ENCODE results near the gene CILP. TPM values are rescaled to one million over a fixed set of nuclear protein-coding genes. Genes with fewer than 3 reads are reported as not detected.

Gene CILP
- total RNA-seq, 1 experiment from 2014 or later, result not detected

Other genes starting within 250 kb of the CILP start
- 69.9 to 84.0 TPM (median 79.9 TPM) in 3 replicates for gene SPG21, start 221.6 kb downstream of the CILP start, total RNA-seq (2021)
- 22.3 to 28.8 TPM (median 26.7 TPM) in 3 replicates for gene MTFMT, start 181.8 kb downstream of the CILP start, total RNA-seq (2021)
- not detected in 3 replicates for gene SLC51B, start 166.1 kb downstream of the CILP start, total RNA-seq (2021)
- 5.6 to 6.8 TPM (median 6.5 TPM) in 3 replicates for gene RASL12, start 143.5 kb downstream of the CILP start, total RNA-seq (2021)
- 0.05 TPM in 1 of 3 replicates, not detected in the others for gene KBTBD13, start 134.7 kb downstream of the CILP start, total RNA-seq (2021)
- gene UBAP1L, start 96.3 kb downstream of the CILP start, total RNA-seq (2021), result 2.0 to 2.9 TPM (median 2.2 TPM) in 3 replicates
- 23.5 to 25.4 TPM (median 25.4 TPM) in 3 replicates for gene PDCD7, start 77.7 kb downstream of the CILP start, total RNA-seq (2021)
- 57.9 to 68.7 TPM (median 61.5 TPM) in 3 replicates for gene CLPX, start 26.1 kb downstream of the CILP start, total RNA-seq (2021)
- gene PARP16, start 75.4 kb upstream of the CILP start, total RNA-seq (2021), result 4.7 to 6.2 TPM (median 5.8 TPM) in 3 replicates
- not detected in 3 replicates for gene RNU5A-1, start 84.6 kb upstream of the CILP start, total RNA-seq (2021)
- 9.7 to 10.4 TPM in 2 of 3 replicates, not detected in the other for gene RNU5B-1, start 93.2 kb upstream of the CILP start, total RNA-seq (2021)
- gene IGDCC3, start 166.5 kb upstream of the CILP start, total RNA-seq (2021), result 49.2 to 53.5 TPM (median 53.5 TPM) in 3 replicates
- gene IGDCC4, start 211.5 kb upstream of the CILP start, total RNA-seq (2021), result 14.5 to 15.6 TPM (median 15.3 TPM) in 3 replicates

Data from WTC11 (cell line).